Measurements from ENCODE around the gene RNF43.

Gene RNF43

GRCh38 chr17:58410714-58411407 lies 6.5 kb downstream of the RNF43 start:
- no peaks in the 10 kb centered on the region for H3K9me3 ChIP-seq (ENCODE audit: control extremely low read depth in 1 of 5, control insufficient read depth in 4 of 5, insufficient read depth in 2 of 5, low read depth in 1 of 5, low read length in 4 of 5)
- no peak for DNase-seq
- ChIA-PET POLR2A (no interaction called here), CTCF (no interaction called here)
- H3K4me1 ChIP-seq (ENCODE audit: control extremely low read depth in 1 of 4, control insufficient read depth in 4 of 4, insufficient read depth in 4 of 4, low read length in 3 of 4), result no peaks in the 10 kb centered on the region
- H3K27me3 ChIP-seq (replicated peaks in 2 of 5; ENCODE audit: control insufficient read depth in 4 of 5, insufficient read depth in 5 of 5, low read length in 4 of 5), result no peaks in the 10 kb centered on the region
- no peak overlapping the region for H3K4me3 ChIP-seq (ENCODE audit: control insufficient read depth in 1 of 7, extremely low read depth in 1 of 7, insufficient read depth in 4 of 7, low read depth in 2 of 7, low read length in 6 of 7)
- peaks cover 0 to 2% (median 0%) of the 10 kb centered on the region in 4 experiments for H3K36me3 ChIP-seq (ENCODE audit: control insufficient read depth in 4 of 4, insufficient read depth in 4 of 4, low read length in 3 of 4)
- H3K27ac ChIP-seq (ENCODE audit: insufficient read depth in 1 of 2, low read depth in 1 of 2, low read length in 2 of 2, poor library complexity in 1 of 2, severe bottlenecking in 2 of 2), result no peak overlapping the region

GRCh38 chr17:58409432-58409831 lies 7.9 kb downstream of the RNF43 start:
- Histone ChIP-seq H3K4me1 (ENCODE audit: control extremely low read depth in 1 of 4, control insufficient read depth in 4 of 4, insufficient read depth in 4 of 4, low read length in 3 of 4) (no peaks in the 10 kb centered on the region), H3K27ac (ENCODE audit: insufficient read depth in 1 of 2, low read depth in 1 of 2, low read length in 2 of 2, poor library complexity in 1 of 2, severe bottlenecking in 2 of 2) (no peak overlapping the region), H3K36me3 (ENCODE audit: control insufficient read depth in 4 of 4, insufficient read depth in 4 of 4, low read length in 3 of 4) (no peaks in the 10 kb centered on the region), H3K27me3 (replicated peaks in 2 of 5; ENCODE audit: control insufficient read depth in 4 of 5, insufficient read depth in 5 of 5, low read length in 4 of 5) (no peaks in the 10 kb centered on the region), H3K9me3 (ENCODE audit: control extremely low read depth in 1 of 5, control insufficient read depth in 4 of 5, insufficient read depth in 2 of 5, low read depth in 1 of 5, low read length in 4 of 5) (no peaks in the 10 kb centered on the region), H3K4me3 (ENCODE audit: control insufficient read depth in 1 of 7, extremely low read depth in 1 of 7, insufficient read depth in 4 of 7, low read depth in 2 of 7, low read length in 6 of 7) (no peak overlapping the region)
- CTCF ChIA-PET, result interaction anchor here (1.4 kb wide), 1 partner anchor 8 kb away, joined by 3 read pairs; the partner anchor contains the start of gene RNF43
- no peak for DNase-seq
- 100% methylated on average over 4 of the region's 5 CpGs for WGBS (ENCODE audit: insufficient coverage)
- POLR2A ChIA-PET, result no interaction called here

DNA sequence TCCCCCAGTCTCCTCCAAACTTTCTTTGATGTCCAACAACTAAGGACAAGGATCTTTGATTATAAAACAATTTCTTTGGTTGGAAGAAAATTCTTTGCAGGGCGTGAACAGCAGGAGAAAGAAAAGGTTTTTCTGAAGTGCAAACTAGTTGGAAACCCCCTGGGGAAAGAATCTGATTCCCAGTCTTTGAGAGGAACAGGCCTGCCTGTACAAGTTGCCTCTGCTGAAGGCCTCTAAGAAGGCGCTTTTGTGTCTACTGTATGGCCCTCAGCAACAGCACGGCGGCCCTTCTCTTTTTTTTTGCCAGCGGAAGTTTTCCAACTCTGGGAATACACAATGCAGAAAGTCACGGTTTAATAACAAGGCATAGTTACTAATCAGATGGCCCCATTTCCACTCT lies 14.0 kb downstream of the RNF43 start:
- no peaks in the 10 kb centered on the region for H3K9me3 ChIP-seq (ENCODE audit: control extremely low read depth in 1 of 5, control insufficient read depth in 4 of 5, insufficient read depth in 2 of 5, low read depth in 1 of 5, low read length in 4 of 5)
- ChIA-PET POLR2A (no interaction called here), CTCF (interaction anchor here (0.5 kb wide), 1 partner anchor 1711 kb away, joined by 3 read pairs; no protein-coding TSS in a partner anchor)
- H3K27me3 ChIP-seq (replicated peaks in 2 of 5; ENCODE audit: control insufficient read depth in 4 of 5, insufficient read depth in 5 of 5, low read length in 4 of 5), result no peaks in the 10 kb centered on the region
- no peaks in the 10 kb centered on the region for H3K36me3 ChIP-seq (ENCODE audit: control insufficient read depth in 4 of 4, insufficient read depth in 4 of 4, low read length in 3 of 4)
- no peak for DNase-seq
- H3K27ac ChIP-seq (ENCODE audit: insufficient read depth in 1 of 2, low read depth in 1 of 2, low read length in 2 of 2, poor library complexity in 1 of 2, severe bottlenecking in 2 of 2), result no peak overlapping the region
- H3K4me1 ChIP-seq (ENCODE audit: control extremely low read depth in 1 of 4, control insufficient read depth in 4 of 4, insufficient read depth in 4 of 4, low read length in 3 of 4), result peaks cover 0 to 11% (median 1%) of the 10 kb centered on the region in 4 experiments
- 100% methylated on average over 5 of the region's 6 CpGs for WGBS (ENCODE audit: insufficient coverage)
- H3K4me3 ChIP-seq (ENCODE audit: control insufficient read depth in 1 of 7, extremely low read depth in 1 of 7, insufficient read depth in 4 of 7, low read depth in 2 of 7, low read length in 6 of 7), result no peak overlapping the region

DNA sequence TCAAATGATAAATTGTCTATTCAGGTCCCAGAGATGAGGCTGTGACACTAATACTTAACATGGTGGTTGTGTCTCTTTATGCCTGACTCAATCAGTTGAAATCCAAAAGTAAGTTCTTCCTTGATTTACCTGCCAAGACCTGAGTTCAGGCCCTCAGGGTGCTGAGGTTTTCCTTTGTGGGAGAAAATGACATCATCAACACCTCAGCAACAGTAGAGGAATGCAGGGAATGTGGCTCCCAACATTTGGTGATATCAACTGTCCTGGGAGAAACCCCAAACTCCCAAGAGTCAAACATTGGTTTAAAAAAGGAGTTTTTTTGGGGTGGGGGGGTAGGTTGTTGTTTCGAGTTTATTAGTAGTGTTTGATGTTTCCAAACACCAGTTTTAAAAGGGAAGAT lies 14.7 kb downstream of the RNF43 start:
- POLR2A ChIA-PET, result no interaction called here
- no peaks in the 10 kb centered on the region for H3K27me3 ChIP-seq (replicated peaks in 2 of 5; ENCODE audit: control insufficient read depth in 4 of 5, insufficient read depth in 5 of 5, low read length in 4 of 5)
- CTCF ChIA-PET, result interaction anchor here (0.8 kb wide), 1 partner anchor 32 kb away, joined by 3 read pairs; no protein-coding TSS in a partner anchor
- no CpG with 5 or more reads among the region's 1 CpG for WGBS (ENCODE audit: insufficient coverage)
- no peak overlapping the region for H3K4me3 ChIP-seq (ENCODE audit: control insufficient read depth in 1 of 7, extremely low read depth in 1 of 7, insufficient read depth in 4 of 7, low read depth in 2 of 7, low read length in 6 of 7)
- no peaks in the 10 kb centered on the region for H3K36me3 ChIP-seq (ENCODE audit: control insufficient read depth in 4 of 4, insufficient read depth in 4 of 4, low read length in 3 of 4)
- DNase-seq, result no peak
- peaks cover 0 to 11% (median 1%) of the 10 kb centered on the region in 4 experiments for H3K4me1 ChIP-seq (ENCODE audit: control extremely low read depth in 1 of 4, control insufficient read depth in 4 of 4, insufficient read depth in 4 of 4, low read length in 3 of 4)
- no peak overlapping the region for H3K27ac ChIP-seq (ENCODE audit: insufficient read depth in 1 of 2, low read depth in 1 of 2, low read length in 2 of 2, poor library complexity in 1 of 2, severe bottlenecking in 2 of 2)
- H3K9me3 ChIP-seq (ENCODE audit: control extremely low read depth in 1 of 5, control insufficient read depth in 4 of 5, insufficient read depth in 2 of 5, low read depth in 1 of 5, low read length in 4 of 5), result no peaks in the 10 kb centered on the region

DNA sequence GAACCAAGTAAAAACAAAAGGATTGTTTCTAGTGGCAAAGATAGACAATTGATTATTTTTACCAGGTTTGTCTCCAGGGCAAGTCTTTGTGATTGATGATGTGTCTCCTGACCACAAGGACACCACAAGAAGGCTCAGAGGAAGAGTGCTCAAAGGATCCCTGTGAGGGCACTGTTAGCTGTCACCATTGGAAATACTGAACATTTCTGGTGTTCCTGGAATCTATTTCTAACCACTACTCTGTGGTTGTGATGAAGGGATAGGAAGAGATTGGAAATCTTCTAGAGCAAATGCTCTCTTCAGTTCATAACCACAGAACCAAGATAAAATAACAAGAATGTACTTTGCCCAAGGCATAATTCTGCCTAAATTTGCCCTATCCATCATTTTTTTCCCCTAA lies 15.3 kb downstream of the RNF43 start:
- Histone ChIP-seq H3K27ac (ENCODE audit: insufficient read depth in 1 of 2, low read depth in 1 of 2, low read length in 2 of 2, poor library complexity in 1 of 2, severe bottlenecking in 2 of 2) (no peak overlapping the region), H3K27me3 (replicated peaks in 2 of 5; ENCODE audit: control insufficient read depth in 4 of 5, insufficient read depth in 5 of 5, low read length in 4 of 5) (no peaks in the 10 kb centered on the region), H3K9me3 (ENCODE audit: control extremely low read depth in 1 of 5, control insufficient read depth in 4 of 5, insufficient read depth in 2 of 5, low read depth in 1 of 5, low read length in 4 of 5) (no peaks in the 10 kb centered on the region), H3K36me3 (ENCODE audit: control insufficient read depth in 4 of 4, insufficient read depth in 4 of 4, low read length in 3 of 4) (no peaks in the 10 kb centered on the region), H3K4me3 (ENCODE audit: control insufficient read depth in 1 of 7, extremely low read depth in 1 of 7, insufficient read depth in 4 of 7, low read depth in 2 of 7, low read length in 6 of 7) (no peak overlapping the region), H3K4me1 (ENCODE audit: control extremely low read depth in 1 of 4, control insufficient read depth in 4 of 4, insufficient read depth in 4 of 4, low read length in 3 of 4) (peaks cover 0 to 11% (median 1%) of the 10 kb centered on the region in 4 experiments)
- DNase-seq, result peak in 1 of 3 donors; percentile 20
- ChIA-PET CTCF (interaction anchor here (0.8 to 1.3 kb wide), 3 partner anchors 33 to 85 kb away, joined by 3 to 4 read pairs (median 3); partner anchors contain the start of gene SUPT4H1), POLR2A (no interaction called here)

- H3K27ac ChIP-seq (ENCODE audit: insufficient read depth in 1 of 2, low read depth in 1 of 2, low read length in 2 of 2, poor library complexity in 1 of 2, severe bottlenecking in 2 of 2), result no peak overlapping the region
- ChIA-PET POLR2A (no interaction called here), CTCF (interaction anchor here (1.0 to 1.3 kb wide), 2 partner anchors 49 to 84 kb away, joined by 3 to 4 read pairs; partner anchors contain the start of gene SUPT4H1)
- 100% methylated on average over 1 of the region's 2 CpGs for WGBS (ENCODE audit: insufficient coverage)
- H3K9me3 ChIP-seq (ENCODE audit: control extremely low read depth in 1 of 5, control insufficient read depth in 4 of 5, insufficient read depth in 2 of 5, low read depth in 1 of 5, low read length in 4 of 5), result no peaks in the 10 kb centered on the region
- H3K4me3 ChIP-seq (ENCODE audit: control insufficient read depth in 1 of 7, extremely low read depth in 1 of 7, insufficient read depth in 4 of 7, low read depth in 2 of 7, low read length in 6 of 7), result no peak overlapping the region
- H3K27me3 ChIP-seq (replicated peaks in 2 of 5; ENCODE audit: control insufficient read depth in 4 of 5, insufficient read depth in 5 of 5, low read length in 4 of 5), result no peaks in the 10 kb centered on the region
- peaks cover 0 to 11% (median 1%) of the 10 kb centered on the region in 4 experiments for H3K4me1 ChIP-seq (ENCODE audit: control extremely low read depth in 1 of 4, control insufficient read depth in 4 of 4, insufficient read depth in 4 of 4, low read length in 3 of 4)
- no peaks in the 10 kb centered on the region for H3K36me3 ChIP-seq (ENCODE audit: control insufficient read depth in 4 of 4, insufficient read depth in 4 of 4, low read length in 3 of 4)
- DNase-seq, result no peak
These were observed 16.0 kb downstream of the RNF43 start for GRCh38 chr17:58401287-58401686.

- no peak overlapping the region for H3K27ac ChIP-seq (ENCODE audit: insufficient read depth in 1 of 2, low read depth in 1 of 2, low read length in 2 of 2, poor library complexity in 1 of 2, severe bottlenecking in 2 of 2)
- H3K4me1 ChIP-seq (ENCODE audit: control extremely low read depth in 1 of 4, control insufficient read depth in 4 of 4, insufficient read depth in 4 of 4, low read length in 3 of 4), result peaks cover 0 to 11% (median 1%) of the 10 kb centered on the region in 4 experiments
- DNase-seq, result no peak
- ChIA-PET CTCF (interaction anchor here (1.3 to 1.4 kb wide), 2 partner anchors 49 to 83 kb away, joined by 3 to 5 read pairs; partner anchors contain the start of gene SUPT4H1), POLR2A (no interaction called here)
- no peaks in the 10 kb centered on the region for H3K27me3 ChIP-seq (replicated peaks in 2 of 5; ENCODE audit: control insufficient read depth in 4 of 5, insufficient read depth in 5 of 5, low read length in 4 of 5)
- no peak overlapping the region for H3K4me3 ChIP-seq (ENCODE audit: control insufficient read depth in 1 of 7, extremely low read depth in 1 of 7, insufficient read depth in 4 of 7, low read depth in 2 of 7, low read length in 6 of 7)
- H3K36me3 ChIP-seq (ENCODE audit: control insufficient read depth in 4 of 4, insufficient read depth in 4 of 4, low read length in 3 of 4), result no peaks in the 10 kb centered on the region
- no peaks in the 10 kb centered on the region for H3K9me3 ChIP-seq (ENCODE audit: control extremely low read depth in 1 of 5, control insufficient read depth in 4 of 5, insufficient read depth in 2 of 5, low read depth in 1 of 5, low read length in 4 of 5)
These were observed 16.5 kb downstream of the RNF43 start for GRCh38 chr17:58400826-58401225.

Data from common myeloid progenitor, CD34-positive (primary cell).